ENCODE results near the gene KHDC1.

DNA sequence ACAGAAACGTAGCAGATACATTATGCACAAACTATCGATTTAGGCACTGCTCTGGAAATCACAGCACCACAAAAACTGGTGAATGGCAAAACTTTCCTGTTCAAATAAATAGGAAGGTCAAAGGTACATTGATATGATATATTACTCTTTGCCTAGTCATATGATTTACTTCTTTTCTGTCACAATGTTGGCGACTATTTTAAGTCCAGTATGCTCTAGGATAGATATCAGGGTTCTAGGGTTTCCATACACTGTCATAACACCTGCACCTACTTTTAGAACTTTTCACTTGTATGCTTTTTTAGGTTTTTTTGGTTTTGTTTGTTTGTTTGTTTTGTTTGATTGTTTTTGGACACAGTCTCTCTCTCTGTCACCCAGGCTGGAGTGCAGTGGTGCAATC, 62.7 kb downstream of the KHDC1 start:
- TF ChIP-seq EZH2 (IDR thresholded peaks at IDR 0.05; ENCODE audit: borderline replicate concordance, insufficient read depth, low read depth, low read length, poor library complexity, severe bottlenecking) = no peak
- TF ChIP-seq, protein P1, sequence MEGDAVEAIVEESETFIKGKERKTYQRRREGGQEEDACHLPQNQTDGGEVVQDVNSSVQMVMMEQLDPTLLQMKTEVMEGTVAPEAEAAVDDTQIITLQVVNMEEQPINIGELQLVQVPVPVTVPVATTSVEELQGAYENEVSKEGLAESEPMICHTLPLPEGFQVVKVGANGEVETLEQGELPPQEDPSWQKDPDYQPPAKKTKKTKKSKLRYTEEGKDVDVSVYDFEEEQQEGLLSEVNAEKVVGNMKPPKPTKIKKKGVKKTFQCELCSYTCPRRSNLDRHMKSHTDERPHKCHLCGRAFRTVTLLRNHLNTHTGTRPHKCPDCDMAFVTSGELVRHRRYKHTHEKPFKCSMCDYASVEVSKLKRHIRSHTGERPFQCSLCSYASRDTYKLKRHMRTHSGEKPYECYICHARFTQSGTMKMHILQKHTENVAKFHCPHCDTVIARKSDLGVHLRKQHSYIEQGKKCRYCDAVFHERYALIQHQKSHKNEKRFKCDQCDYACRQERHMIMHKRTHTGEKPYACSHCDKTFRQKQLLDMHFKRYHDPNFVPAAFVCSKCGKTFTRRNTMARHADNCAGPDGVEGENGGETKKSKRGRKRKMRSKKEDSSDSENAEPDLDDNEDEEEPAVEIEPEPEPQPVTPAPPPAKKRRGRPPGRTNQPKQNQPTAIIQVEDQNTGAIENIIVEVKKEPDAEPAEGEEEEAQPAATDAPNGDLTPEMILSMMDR (IDR thresholded peaks at IDR 0.05) = no peak

Measured in B cell (primary cell).